OCI-M1 (cell line): ENCODE results near the gene MYO1E.
"Not testable (repeated sequence)": the region's sequence is repeated elsewhere in the genome, so short reads cannot be mapped to it uniquely, and the experiment has no call there.

Experiments used
- DNase-seq: peaks from one replicate; lab custom pipeline; 2025; lab: John Stamatoyannopoulos, UW

MYO1E gene

DNA sequence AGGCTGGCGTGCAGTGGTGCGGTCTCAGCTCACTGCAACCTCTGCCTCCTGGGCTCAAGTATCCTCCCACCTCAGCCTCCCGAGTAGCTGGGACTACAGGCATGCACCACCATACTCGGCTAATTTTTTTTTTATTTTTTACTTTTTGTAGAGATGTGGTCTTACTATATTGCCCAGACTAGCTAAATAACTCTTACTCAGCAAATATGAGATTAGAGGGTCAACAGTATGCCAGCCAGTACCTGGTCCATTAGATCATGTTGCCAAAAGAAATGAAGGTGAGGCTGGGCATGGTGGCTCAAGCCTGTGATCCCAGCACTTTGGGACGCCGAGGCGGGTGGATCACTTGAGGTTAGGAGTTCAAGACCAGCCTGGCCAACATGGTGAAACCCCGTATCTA lies 210.6 kb downstream of the MYO1E start:
- not testable (repeated sequence) for DNase-seq

DNA sequence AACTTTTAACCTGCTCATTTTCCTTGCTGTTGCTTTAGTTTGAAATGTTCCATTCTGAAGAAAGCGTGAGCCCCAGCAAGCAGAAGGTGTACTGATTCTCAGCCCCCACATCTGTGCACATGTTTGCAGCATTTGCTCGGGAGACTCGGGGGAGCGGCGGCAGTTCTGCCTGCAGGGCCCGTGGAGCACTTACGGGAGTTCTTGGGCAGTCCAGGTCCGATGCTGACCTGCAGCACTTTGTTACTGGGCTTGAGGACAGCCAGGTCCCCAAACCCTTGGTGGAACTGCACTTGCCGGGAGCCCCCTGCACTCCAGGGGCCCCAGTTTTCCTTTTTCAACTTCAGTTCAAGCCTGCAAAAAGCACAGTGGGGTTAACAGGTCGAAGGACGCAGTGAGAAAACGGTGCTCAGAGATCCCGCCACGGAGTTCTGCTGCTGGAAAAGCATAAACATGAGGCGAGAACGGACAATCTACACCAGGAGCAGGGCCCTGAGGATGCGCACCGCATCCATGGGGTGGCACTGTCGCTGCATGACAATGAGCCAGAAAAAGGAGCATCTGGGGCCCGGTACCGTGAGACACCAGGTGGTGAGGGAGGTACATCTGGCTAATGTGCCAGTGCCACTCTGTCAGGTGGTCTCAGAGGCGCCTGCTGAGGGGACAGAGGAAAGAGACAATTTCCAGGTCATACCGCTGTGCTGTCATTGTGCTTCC lies 211.6 kb downstream of the MYO1E start:
- no peak for DNase-seq

DNA sequence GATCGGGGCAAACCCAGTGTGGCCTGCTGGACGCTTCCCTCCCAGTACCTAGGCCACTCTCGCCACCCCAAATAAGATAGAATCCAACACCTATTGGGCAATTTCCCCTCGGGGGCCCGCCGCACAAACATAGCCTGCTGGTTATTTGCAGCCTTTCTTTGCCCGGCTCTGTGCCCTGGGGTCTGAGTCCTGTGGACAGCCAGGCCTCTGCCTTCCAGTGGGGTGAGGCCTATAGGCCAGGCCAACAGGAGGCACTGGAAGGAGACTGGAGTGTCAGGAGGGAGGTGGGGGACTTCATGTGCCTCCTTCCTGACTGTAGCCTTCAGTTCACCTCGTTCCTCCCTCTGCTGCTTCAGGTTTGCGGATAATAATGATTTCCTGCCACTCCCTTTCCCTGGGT lies 213.5 kb downstream of the MYO1E start:
- no peak for DNase-seq

DNA sequence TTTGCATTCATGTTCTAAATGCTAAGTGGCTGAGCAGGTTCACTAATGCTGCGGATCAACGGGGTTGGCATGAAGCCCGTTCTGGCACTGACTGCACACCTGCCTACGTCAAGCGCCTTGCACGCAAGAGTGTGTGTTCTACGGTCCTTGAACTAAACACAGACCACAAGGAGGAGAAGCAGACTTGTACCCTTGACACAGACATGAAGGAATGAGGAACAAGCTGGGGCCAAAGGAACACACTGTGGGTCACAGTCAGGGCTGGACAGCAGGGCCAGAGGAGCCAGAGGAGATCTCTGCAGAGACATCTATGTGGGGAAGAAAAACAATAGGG lies 214.0 kb downstream of the MYO1E start:
- DNase-seq = no peak

DNA sequence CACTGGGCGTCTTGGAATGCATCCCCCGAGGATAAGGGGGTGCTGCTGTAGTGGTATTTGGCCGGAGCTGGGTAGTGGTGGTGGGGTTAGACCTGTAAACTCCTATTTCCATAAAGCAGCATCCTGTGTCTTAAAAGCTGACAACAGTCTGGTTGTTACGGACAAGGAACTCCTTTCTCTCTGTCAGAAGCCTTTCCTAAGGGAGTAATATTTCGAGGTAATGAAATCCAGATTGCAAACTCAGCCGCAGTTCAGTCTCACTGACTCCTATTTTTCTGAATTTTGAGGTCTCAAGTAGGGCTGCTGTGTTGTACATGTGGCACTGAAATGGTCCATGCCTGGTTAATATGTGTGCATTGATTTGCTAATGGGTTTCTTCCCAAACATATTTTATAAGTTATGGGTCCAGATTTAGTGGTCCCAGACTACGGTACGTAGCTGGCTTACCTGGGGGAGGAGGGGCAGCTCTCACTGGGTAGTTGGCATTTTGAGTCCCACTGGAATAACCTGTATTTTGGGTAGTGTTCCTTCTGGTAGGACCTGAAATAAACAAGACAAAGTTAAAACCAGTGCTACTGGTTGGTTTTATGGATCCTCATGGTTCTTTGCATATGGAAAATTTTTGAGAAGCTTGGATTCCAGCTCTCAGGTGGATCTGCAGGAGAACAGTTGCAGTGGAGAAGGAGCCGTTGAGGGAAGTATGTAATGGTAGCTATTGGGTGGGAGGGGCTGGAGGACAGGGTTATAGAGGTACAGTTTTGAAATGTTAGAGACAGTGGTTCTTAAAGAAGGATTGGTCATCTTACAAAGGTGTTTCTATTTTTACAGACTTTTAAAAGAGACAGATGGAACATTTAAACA lies 214.6 kb downstream of the MYO1E start:
- no peak for DNase-seq

DNA sequence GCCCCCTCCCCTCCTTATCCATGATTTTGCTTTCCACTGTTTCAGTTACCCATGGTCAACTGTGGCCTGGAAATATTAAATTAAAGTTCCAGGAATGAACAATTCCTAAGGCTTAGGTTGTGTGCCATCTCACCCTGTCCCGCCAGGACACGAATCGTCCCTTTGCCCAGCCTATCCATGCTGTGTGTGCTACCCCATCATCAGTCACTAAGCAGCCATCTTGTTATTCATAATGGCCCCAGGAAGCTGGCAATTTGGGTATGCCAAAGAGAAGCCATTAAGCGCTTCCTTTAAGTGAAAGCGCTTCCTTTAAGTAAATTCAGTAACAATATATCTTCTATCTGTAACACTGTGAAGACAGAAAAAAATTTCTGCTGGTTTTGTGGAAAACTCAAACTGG lies 215.3 kb downstream of the MYO1E start:
- no peak for DNase-seq

DNA sequence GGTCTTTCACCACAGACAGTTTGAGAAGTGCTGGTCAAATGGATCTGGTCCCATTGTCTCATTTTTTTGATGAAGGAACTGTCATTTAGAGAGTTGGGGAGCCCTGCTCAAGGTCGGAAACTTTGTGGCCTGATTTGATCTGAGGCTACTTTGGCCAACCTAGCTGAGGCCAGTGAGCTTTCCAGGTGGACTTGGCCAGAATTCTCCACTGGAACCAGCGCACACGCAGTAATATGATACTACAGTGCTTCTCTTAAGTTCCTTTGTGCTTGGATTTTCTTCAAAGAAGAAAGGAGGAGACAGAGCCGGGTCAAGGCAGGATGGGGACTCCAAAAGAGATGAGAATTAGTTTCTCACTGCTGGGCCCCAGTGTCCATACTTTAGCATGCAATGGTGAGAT lies 217.2 kb downstream of the MYO1E start:
- DNase-seq = no peak

DNA sequence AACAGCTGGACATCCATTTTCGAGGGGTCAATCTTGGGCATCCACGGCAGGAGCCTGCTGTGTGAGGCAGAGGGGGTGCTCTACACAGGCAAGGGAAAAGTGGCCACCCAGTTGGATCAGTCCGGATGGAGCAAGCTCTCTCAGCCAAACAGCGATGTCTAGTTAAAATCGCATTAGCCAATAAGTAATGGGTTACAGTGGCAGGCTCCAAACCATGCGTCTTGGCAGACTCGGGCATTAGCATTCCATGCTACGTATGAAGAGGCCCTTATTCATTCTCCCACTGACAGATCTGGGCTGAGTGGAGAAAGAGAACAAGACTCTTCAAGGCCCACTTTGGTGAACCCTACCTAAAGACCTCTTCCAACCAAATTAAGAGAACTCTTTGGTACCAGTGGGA lies 218.4 kb downstream of the MYO1E start:
- no peak for DNase-seq

DNA sequence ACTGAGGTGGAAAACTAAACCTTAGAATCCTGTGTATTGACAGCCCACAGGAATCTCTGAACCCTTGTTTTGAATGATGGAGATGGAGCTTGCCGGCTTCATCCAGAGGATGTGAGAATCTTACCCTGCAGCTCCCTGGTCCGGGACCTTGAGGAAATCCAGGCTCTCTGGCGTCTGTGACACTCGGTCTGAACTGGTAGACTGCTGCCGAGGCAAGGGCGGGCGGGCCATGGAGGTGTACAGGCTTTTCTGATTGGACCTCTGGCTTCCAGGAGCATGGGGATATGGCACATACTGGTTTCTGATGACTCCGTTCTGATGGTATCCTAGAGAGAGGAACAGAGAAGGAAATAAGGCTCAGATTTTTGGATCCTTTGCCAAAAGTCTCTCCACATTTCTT lies 219.2 kb downstream of the MYO1E start:
- DNase-seq = no peak

DNA sequence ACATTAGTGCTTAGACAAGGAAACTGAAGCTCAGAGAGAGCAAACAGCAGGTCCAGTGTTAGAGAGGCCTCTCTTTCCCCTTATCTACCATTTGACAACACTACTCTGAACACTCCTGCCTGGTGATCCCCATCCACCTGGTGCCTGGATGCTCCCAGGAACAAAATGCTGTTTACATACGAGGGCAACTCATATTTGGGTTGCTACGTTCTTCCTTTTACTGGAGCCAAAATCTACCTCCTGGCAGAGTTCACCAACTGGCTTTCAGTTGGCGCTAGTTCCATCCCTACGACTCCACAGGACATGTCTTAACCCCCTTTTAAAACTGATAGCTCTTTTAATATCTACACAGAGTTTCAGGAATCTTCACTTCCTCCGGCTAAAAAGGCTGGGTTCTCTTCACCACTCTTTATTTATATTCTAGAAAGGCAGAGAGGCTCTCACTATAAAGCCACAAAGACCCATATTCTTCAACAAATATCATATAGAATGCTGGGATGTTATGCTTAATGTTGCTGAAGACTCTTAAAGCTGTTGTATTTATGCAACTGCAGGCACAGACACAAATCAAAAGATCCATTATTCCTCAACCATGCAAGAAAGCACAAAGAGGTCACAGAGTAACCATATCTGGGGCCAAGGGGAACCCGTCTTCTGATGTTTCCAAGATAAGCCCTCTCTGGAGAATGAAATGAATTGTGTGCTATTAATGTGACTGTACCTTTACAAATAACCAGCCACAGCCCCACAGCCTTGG lies 219.8 kb downstream of the MYO1E start:
- no peak for DNase-seq

DNA sequence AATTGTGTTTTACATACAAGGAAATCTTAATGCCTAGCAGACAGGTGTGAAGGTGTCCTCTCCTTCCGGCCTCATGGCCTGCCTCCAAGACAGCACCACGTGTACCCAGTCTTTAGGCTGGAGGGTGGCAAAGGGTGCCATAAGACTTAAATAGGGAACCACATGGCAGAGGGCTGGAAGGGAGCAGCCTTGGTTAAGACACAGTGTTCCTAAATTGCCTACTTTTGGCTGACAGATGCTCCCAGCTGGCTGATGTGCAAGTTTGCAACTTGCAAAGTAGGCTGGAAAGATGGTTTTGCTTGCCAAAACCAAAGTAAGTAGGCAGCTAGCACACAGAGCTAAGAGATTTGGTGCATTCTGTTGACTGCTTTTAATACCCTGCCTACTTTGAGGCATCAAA lies 222.5 kb downstream of the MYO1E start:
- no peak for DNase-seq

DNA sequence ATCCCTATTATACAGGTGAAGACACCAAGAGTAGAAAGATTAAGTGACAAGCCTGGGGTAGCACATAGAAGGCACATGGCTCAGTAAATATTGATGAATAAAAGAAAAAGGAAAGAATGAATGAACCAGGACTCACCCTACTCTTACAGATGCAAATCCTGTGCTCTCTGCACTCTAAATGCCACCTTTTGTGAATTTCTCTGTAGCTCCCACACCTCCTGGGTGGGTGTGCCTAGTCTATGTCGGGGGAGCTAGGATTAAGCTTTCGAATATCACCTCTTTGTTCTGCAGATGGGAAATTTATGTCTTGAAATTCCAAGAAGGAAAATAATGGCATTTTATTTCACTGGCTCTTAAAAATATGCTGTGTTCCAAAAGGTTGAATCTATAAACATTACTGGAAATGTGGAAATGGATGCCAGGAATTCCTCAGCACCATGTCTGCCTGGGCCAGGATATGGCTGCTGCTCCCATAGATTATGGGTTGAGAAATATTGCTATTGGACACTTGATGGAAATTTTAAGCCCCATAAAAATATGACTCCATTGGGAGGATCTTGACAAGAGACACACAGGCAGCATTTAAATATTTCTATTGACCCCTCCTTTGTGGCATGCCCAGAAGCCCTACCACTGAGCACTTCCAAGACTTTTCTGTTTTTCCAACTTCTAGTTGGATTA lies 224.4 kb downstream of the MYO1E start:
- DNase-seq = no peak

DNA sequence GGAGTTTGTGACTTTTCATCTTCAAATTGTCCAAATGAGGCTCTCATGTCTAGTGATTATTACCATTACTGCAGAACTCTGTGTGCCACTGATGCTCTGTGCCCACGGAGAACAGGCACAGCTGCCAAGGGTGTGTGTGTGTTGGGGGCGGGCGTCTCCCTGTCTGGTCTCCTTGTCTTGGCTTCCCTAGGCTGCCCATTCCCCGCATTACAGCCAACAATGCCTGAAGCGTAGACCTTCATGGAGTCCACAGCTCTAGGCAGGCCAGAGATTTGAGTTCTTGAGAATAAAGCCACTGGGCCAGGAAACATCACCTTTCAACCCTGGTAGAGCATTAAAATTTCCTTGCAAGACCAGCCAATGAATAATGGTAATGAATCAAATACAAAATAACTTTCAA lies 225.0 kb downstream of the MYO1E start:
- DNase-seq = no peak

DNA sequence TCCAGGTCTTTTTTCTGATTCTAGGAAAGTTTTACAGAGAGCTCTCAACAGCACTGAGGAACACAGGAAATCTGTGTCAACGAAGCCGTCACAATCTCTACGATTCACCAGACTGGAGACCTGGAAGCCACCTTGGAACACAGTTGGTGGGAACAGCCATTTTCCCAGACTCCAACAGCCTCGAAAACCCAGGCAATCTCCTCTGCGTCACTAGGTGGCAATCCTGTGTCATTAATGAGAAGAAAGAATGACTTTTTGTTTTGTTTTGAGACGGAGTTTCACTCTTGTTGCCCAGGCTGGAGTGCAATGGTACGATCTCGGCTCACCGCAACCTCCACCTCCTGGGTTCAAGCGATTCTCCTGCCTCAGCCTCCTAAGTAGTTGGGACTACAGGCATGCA lies 228.1 kb downstream of the MYO1E start:
- DNase-seq = not testable (repeated sequence)

DNA sequence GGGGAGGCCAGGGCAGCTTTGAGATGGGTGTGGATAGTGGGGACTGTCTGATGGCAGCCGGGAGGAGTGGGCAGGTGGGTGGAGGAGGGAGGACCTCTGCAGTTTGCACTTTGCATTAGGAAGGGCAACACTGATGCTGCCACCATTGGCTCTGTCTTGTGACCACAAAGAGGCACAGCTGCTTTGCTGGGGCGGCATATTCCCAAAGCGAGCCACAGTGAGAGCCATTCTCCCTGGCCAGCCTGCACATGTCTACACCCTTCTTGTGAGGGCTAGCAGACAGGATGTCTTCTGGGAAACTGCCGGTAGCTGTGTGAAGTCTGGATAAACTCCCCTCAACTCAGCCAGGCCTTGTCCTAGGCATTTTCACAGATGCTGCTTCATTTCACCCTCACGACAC lies 229.4 kb downstream of the MYO1E start:
- DNase-seq = no peak

DNA sequence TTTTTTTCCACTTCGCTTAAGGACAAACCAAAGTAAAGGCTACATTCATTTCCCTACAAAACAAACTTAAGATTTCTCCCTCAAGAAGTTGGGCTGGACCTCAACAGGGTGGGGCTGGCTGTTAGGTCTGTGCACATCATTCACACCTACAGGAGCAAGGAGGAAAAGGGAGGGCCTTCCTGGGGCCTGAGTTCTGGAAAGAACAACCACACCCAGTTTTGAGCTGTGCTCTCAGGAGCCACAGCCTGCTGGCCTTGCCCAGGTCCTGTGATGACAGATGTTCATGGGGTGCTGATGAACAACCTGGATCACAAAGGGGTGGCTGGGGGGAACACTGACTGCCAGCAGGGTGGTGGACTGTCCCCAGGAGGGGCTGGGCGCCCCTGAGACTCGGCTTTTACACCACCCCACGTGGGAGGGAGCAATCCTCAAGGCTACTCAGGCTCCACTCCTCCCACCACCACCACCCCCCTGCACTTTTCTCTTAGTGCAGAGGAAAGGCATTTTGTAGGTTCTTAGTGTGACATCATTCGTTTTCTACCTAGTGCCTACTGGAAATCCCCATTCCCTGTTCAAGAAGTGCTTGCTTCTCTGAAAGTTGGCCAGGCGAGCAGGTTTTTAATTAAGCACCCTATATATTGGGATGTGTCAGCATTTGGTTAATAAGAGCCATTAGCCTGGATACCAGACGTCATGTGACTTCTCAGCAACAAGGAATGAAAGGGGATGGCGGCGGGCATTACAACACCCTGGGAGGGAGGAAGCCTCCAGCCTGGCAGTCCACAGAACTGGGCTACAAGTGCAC lies 232.0 kb downstream of the MYO1E start:
- no peak for DNase-seq

DNA sequence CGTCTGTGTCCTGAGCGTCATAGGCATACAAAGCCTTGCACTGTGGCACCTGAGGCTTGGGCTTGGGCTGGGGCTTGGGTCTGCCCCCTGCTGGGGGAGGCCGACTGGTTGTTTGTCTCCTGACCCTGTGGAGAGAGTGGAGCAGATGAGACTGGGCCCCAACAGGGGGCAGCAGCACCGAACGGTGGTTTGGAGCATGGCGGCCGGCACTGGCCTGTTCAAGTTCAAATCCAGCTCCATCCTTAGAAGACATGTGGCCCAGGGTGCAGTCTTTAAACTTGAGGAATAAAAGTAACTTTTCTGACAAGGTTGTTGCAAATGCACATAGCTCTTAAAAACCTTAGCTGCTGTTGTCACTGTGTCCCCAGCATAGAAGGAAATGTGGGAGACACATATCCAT lies 234.4 kb downstream of the MYO1E start:
- DNase-seq = peak; percentile 86

DNA sequence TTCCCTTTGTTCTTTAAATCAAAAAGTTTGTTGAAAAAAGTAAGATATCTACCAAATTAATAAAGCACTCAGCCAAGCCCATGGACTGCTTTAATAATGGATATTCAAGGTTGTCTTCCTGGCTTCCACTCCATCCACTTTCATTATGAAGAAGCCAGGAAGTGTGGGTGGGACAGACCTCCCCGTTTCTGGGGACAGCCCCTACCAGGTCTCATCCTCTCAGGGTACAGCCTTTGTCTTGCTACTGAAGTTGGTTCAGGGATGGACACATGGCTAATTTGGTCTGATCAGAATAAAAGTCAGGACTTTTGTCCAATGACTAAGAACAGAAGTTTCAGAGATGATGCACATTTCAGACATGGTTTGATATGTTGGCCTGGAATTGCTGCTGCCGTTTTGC lies 235.1 kb downstream of the MYO1E start:
- DNase-seq = no peak

DNA sequence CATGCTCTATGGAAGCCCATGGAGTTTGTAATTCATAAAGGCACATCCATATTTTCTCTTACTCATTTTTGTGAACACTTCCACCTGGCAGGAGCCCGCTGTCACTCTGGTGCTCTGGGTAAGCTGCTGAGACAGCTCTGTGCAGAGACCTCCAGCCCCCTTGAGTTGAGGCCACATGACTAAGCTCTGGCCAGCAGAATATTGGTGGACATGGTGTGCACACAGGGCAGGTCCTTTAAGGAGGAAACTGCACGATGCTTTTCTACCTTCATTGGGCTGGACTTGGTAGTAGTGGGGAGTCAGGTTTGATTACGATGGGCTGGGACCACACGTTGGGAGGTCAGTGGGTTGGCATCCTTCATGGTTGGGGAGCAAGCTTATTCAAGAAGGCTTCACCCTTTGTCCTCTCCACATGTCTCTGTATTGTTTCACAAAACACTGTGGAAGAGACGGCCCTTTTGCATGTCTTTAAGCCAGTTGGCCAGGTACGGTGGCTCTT lies 238.7 kb downstream of the MYO1E start:
- no peak for DNase-seq

DNA sequence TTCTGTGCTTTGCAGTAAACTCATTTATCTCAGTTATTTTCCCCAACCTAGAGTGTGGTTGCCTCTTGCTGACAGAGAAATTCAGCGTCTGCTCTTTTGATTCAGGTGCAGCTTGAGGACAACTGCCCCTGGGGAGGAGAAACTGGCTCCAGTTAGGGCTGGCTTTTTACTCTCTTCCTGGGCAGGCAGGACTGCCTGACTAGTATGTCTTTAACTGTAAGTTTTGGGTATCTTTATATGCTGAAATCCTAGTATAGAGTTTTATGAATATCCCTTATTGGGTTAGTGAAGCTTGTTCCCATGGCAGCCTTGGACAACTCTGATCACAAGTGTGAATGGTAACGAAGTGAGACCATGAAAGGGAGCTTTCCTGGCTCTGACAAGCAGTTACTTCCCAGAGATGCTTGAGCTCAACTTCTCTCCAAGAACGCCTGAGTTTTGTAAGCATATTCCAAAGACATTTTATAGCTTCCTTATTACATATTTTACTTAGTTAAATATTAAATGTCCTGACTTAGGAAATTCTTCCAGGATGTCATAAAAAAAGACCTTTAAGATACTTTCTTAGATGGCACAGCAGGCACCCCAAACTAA lies 240.6 kb downstream of the MYO1E start:
- DNase-seq = no peak

DNA sequence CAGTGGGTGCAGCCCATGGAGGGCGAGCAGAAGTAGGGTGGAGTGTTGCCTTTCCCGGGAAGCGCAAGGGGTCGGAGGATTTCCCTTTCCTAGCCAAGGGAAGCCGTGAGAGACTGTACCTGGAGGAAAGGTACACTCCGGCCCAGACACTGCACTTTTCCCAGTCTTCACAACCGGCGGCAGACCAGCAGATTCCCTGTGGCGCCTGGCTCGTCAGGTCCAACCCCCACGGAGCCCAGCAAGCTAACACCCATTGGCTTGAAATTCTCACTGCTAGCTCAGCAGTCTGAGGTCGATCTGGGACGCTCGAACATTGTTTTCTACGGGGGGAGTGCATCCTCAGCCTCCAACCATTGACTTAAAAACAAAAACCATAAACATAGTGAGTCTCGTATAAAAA lies 241.2 kb downstream of the MYO1E start:
- DNase-seq = no peak
